ENCODE results near the gene TNFRSF18. TPM values are rescaled to one million over a fixed set of nuclear protein-coding genes. Genes with fewer than 3 reads are reported as not detected.

TNFRSF18 gene
- total and polyA plus RNA-seq, 10 of the 15 experiments (the other 5 are each of a cell fraction or from before 2014, with no cell fraction given) = 0.18 to 7.5 (median 1.5) TPM; not detected in 1

GRCh38 chr1:1231400-1232207 lies 25.2 kb upstream of the TNFRSF18 start, which contains the start of gene SDF4 (continued):
- TF ChIP-seq MYC (IDR thresholded peaks at IDR 0.05; ENCODE audit: insufficient read depth, insufficient read length, insufficient replicate concordance, low read length, severe bottlenecking) (no peak), SREBF1 (IDR thresholded peaks at IDR 0.05; ENCODE audit: low read length) (no peak), RAD51 (IDR thresholded peaks at IDR 0.05) (peak; percentile 74; the same call in 1 of the 2 replicates), CUX1 (IDR thresholded peaks at IDR 0.05; ENCODE audit: insufficient replicate concordance, low read depth, low read length) (no peak), ZBED1 (IDR thresholded peaks at IDR 0.05; ENCODE audit: borderline replicate concordance) (no peak), EZH2 (IDR thresholded peaks at IDR 0.05; ENCODE audit: borderline replicate concordance, control insufficient read depth, low read depth, low read length) (no peak), MEF2A (IDR thresholded peaks at IDR 0.05; ENCODE audit: insufficient read depth, low read depth, low read length) (no peak), RFX5 (IDR thresholded peaks at IDR 0.05; ENCODE audit: low read depth, low read length) (no peak), CHD1 (IDR thresholded peaks at IDR 0.05; ENCODE audit: low read depth, low read length) (no peak), ZNF207 (IDR thresholded peaks at IDR 0.05; ENCODE audit: borderline replicate concordance) (peak; percentile 89; the same call in 1 of the 2 replicates), POLR2AphosphoS2 (IDR thresholded peaks at IDR 0.05; ENCODE audit: low read depth, low read length) (no peak), ASH2L (IDR thresholded peaks at IDR 0.05; ENCODE audit: borderline replicate concordance, low read depth) (no peak), MYB (IDR thresholded peaks at IDR 0.05; ENCODE audit: borderline replicate concordance, low read depth, low read length) (no peak), YY1 (IDR thresholded peaks at IDR 0.05; ENCODE audit: low read depth, low read length) (peak; percentile 99), ZNF217 (IDR thresholded peaks at IDR 0.05) (peak; percentile 55; the same call in 1 of the 2 replicates), NRF1 (conservative IDR thresholded peaks at IDR 0.05; ENCODE audit: low read depth, low read length) (peak; percentile 85), NFYA (IDR thresholded peaks at IDR 0.05; ENCODE audit: borderline replicate concordance, low read depth, low read length) (no peak), BMI1 (IDR thresholded peaks at IDR 0.05; ENCODE audit: borderline replicate concordance) (no peak), POLR2A (IDR thresholded peaks at IDR 0.05; ENCODE audit: low read depth, low read length) (peak; percentile 96), NR2F1 (conservative IDR thresholded peaks at IDR 0.05) (peak; percentile 71), NR2C2 (IDR thresholded peaks at IDR 0.05; ENCODE audit: borderline replicate concordance, control insufficient read depth, insufficient read length, low read depth) (no peak), ZZZ3 (IDR thresholded peaks at IDR 0.05; ENCODE audit: control insufficient read depth, insufficient read length, low read depth) (no peak), RB1 (IDR thresholded peaks at IDR 0.05; ENCODE audit: borderline replicate concordance) (peak; percentile 97)
- TF ChIP-seq, protein P1, sequence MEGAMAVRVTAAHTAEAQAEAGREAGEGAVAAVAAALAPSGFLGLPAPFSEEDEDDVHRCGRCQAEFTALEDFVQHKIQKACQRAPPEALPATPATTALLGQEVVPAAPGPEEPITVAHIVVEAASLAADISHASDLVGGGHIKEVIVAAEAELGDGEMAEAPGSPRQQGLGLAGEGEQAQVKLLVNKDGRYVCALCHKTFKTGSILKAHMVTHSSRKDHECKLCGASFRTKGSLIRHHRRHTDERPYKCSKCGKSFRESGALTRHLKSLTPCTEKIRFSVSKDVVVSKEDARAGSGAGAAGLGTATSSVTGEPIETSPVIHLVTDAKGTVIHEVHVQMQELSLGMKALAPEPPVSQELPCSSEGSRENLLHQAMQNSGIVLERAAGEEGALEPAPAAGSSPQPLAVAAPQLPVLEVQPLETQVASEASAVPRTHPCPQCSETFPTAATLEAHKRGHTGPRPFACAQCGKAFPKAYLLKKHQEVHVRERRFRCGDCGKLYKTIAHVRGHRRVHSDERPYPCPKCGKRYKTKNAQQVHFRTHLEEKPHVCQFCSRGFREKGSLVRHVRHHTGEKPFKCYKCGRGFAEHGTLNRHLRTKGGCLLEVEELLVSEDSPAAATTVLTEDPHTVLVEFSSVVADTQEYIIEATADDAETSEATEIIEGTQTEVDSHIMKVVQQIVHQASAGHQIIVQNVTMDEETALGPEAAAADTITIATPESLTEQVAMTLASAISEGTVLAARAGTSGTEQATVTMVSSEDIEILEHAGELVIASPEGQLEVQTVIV (IDR thresholded peaks at IDR 0.05; ENCODE audit: borderline replicate concordance, partially characterized antibody) = peak; percentile 75
